ENCODE results near the gene DIS3L2.
"Not testable (repeated sequence)": the region's sequence is repeated elsewhere in the genome, so short reads cannot be mapped to it uniquely, and the experiment has no call there.

Gene DIS3L2

DNA sequence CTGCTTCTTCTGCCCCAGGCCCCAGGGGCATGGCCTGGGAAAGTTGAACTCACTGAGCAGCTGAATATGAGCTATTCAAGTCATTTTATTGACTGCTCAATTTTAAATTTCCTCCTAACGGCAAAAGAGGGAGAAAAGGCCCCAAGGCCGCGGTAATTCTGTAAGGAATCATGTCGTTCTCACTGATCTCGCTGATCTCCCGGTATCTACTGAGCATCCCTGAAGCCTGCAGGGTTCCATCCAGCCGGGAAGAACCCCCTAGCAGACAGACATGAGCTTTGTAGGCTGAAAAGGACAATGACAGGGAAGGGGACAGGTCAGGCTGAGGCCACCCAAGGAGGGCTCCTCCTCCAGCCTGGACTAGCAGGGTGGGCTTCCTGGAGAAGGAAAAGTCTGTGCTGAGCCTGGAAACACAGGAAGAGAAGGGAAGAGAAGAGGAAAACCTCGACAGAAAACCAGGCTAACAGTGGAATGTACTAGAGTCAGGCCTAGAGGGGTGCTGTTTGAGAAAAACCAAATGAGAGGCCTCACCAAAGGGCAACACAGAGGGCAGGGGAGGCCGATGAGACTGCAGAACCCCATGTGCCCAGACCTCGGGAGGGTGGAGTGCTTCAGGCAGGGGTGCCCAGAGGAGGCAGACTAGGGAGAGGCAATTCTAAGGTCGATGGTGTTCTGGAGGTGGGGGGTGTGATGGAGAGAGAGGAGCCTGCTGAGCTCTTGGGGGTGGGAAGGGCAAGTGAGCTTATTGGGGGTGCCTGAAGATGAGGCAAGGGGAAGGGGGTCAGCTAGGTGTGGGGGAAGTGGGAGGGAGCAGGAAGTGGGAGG is 32.4 kb upstream of the DIS3L2 start:
- no peak for DNase-seq (ENCODE audit: low spot score)

- no peak for DNase-seq (ENCODE audit: low spot score)
Measured at GRCh38 chr2:231929961-231930592, 31.4 kb upstream of the DIS3L2 start.

DNA sequence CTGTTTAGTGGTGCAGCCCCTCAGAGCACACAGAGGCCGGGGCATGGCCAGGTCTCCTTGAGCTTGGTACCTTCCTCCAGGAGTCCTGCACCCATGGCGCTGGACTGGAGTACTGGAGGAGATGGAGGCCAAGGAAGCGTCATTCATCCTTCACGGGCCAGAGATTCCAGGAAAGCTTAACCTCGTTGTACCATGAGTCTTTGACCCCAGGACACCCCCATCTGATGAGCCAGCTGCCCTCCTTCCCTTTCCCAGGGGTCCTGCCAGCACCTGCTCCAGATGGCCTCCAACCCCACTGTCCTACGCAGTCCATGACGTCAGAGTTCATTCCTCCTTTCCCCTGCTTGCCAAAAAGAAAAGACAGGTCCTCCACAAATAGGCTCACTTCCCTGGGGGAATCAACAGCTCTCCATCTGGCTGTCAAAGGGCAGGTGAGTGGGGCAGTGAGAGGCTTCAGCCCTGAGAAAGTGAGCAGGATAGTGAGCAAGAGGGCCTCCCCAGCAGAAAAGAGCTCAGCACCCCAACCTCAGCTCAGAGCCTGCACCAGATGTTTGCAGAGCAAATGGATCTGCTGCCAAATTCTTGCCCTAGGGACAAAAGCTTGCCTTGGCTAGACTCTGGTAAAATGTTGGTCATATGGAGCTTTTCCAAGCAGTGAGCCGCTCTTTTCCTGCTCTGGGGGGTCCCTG is 30.8 kb upstream of the DIS3L2 start:
- no peak for DNase-seq (ENCODE audit: low spot score)

DNA sequence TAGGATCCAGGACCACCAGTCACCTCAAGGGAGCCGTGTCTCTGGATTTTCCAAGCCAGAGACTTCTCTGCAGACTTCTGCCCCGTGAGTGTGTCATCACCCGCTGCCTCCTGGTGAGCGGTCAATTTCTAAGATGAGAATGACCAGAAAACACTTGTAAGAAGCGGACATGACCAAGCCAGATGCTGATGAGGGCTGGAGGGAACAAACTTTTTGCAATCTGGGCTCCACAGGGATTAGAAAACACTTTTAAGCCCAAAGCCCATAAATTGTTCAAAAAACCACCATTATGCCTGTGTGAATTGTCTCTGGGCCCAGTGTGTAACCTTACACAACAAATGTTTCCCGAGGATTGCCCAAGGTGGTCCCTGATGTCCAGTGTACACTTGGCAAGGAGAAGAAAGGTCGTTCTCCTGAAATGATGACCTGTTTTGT is 30.0 kb upstream of the DIS3L2 start:
- no peak for DNase-seq (ENCODE audit: low spot score)

DNA sequence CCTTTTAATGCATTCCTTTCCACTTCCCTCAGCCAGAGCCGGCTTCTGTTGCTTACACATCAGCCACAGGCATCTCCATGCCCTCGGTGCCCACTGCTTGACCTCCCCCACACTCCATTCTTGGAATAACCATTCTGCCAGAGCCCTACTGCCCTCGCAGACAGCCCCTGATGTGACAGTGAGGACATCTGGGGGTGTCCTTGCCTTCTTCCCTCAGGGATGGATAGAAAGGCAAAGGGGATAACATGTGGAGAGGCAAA is 28.9 kb upstream of the DIS3L2 start:
- no peak for DNase-seq (ENCODE audit: low spot score)

DNA sequence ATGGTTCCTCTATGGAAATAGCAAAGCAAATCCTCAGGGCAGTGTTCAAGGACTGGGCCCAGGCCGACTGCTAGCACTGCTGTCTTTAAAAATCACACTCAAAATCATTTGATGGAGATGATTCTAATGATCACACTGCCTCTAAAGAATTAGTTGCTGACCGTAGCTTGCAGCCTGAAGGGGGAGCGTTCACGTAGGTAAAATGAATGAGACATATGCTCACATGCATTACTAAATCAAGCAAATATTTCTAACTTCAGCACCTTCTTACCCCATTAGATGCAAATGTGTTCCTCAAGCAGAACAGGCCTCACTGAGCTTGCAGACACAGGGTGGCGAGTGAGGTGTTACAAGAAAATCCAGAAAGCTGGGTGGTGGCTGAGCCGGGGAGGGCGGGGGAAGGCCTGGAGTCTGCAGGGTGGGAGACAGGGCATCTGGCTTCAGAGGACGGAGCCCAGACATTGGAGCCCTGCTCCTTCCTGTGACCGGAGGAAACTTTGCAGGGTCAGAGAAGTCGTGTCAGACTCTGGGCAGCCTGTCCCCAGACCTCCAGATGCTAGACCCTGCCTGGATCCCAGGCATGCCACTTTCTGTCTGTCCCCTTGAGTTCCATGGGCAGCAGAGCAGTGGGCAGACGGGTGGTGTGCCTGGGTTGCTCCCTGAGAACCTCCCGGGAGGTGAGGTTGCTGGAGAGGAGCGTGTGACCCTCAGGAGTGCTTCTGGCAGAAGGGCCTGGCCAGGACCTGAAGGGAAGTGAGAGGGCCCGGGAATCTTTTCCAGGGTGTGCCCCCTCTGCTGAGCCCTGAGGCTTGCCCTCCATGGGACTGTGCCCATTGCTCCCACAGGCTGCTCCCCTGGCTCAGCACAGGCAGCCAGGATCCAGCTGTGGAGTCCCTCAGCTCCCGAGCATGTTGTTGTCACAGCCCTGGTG is 28.3 kb upstream of the DIS3L2 start:
- no peak for DNase-seq (ENCODE audit: low spot score)

DNA sequence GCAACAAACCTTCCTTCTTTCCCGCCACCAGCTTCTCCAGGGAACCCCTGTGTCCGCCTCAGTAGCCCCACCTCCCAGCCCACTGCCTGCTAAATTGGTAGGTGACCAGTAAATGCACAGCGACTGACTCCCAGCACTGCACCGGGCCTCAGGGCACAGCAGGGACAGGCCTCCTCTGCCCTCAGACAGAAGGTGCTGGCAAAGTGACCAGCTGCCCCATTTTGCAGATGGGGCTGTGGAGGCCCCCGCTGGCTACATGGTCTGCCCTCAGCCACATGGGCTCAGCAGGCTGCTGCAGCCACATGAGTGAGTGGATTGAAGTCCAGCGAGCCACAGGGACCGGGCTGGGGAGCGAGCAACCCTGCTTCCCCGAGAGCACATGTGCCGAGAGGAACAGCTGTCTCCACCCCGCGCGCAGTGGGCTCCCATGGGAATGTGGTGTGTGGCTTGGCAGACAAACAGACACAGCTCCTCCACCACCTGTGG is 27.6 kb upstream of the DIS3L2 start:
- DNase-seq (ENCODE audit: low spot score), result no peak

DNA sequence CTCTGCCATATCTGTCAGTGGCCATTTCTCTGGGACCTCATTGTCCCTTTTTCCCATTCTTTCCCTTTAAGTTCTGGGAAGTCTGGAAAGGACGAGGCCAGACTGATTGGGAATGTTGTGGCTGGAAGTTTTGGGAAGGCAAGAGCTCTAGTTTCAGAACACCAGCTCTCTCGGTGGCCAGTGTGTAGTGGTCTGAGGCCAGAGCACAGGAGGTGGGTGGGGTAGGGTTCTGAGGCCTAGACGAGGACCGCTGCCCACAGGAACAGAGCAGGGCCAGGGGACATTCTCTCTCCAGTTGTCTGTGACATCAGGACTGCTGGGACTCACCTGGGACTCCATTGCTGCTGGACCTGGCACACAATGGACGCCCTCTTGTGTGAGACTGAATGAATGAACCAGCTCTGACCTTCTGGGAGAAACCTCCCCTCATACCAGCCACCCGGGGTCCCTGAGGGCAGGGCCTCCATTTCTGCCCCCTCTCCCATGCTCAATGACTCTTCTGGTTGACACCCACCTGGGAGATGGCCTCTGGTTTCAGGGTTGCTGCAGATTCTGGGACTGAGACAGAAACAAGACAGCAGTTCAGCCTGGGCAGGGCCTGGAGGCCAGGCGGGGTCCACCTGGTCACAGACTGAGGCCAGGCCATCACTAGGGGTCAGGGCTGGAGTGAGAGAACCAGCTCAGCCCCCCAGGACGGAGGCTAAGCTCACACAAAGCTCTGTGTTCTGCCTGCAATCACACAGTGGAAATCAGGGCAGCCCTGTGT is 26.9 kb upstream of the DIS3L2 start:
- no peak for DNase-seq (ENCODE audit: low spot score)

- no peak for DNase-seq (ENCODE audit: low spot score)
Measured at GRCh38 chr2:231935207-231935524, 26.3 kb upstream of the DIS3L2 start.

GRCh38 chr2:231935815-231936214 is 25.7 kb upstream of the DIS3L2 start:
- no peak for DNase-seq (ENCODE audit: low spot score)

DNA sequence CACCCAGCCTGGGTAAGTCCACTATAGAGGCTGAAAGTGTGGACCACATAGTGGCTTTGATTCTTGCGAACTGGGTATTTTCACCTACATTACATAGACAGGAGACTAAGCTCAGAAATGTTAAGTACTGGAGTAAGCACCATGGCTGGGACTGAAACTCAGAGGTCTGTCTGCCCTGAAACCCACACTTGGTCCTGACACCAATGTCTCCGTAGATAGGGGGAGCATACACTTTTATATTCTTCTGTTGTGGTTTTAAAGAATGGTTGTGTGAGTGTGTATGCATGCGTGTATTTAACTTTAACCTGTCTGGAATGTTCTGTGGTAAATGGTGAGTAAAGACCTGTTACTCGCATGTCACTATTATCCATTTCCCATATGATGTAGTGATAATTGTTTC is 25.0 kb upstream of the DIS3L2 start:
- no peak for DNase-seq (ENCODE audit: low spot score)

- no peak for DNase-seq (ENCODE audit: low spot score)
Measured at GRCh38 chr2:231937057-231937456, 24.5 kb upstream of the DIS3L2 start.

GRCh38 chr2:231939022-231939421 is 22.5 kb upstream of the DIS3L2 start:
- DNase-seq (ENCODE audit: low spot score), result no peak

DNA sequence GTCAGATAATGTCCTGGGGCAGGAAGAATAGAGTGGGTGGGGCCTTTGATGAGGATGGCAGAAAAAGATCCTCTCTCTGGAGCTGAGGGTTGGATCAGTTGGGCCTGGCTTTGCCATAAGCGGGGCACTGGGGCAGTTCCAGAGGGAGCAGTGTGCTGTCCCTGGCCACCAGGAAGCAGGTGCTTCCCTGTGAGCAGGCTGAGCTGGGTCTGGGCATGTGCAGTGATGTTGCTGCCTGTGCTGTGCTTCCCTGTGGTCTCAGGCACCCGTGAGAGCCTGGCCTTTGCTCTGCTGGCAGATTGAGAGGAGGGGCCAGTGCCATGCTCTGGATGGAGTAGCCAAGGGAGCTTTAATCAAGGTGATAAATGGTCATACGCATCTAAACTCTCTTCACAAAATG is 20.7 kb upstream of the DIS3L2 start:
- no peak for DNase-seq (ENCODE audit: low spot score)

- DNase-seq (ENCODE audit: low spot score), result no peak
Measured at GRCh38 chr2:231941673-231942072, 19.8 kb upstream of the DIS3L2 start.

- DNase-seq (ENCODE audit: low spot score), result no peak
Measured at GRCh38 chr2:231942180-231942579, 19.3 kb upstream of the DIS3L2 start.

GRCh38 chr2:231946241-231946814 is 15.2 kb upstream of the DIS3L2 start:
- DNase-seq (ENCODE audit: low spot score), result no peak

DNA sequence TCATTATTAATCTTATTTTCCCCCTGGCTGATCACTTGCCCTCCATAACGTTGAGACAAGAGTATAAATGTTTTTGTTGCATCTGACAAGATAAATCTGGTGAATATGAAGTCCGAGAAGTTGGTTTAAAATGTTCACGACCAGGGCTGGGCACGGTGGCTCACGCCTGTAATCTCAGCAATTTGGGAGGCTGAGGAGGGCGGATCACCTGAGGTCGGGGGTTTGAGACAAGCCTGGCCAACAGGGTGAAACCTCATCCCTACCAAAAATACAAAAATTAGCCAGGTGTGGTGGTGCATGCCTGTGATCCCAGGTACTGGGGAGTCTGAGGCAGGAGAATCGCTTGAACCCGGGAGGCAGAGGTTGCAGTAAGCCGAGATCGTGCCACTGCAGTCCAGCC is 14.4 kb upstream of the DIS3L2 start:
- not testable (repeated sequence) for DNase-seq (ENCODE audit: low spot score)

DNA sequence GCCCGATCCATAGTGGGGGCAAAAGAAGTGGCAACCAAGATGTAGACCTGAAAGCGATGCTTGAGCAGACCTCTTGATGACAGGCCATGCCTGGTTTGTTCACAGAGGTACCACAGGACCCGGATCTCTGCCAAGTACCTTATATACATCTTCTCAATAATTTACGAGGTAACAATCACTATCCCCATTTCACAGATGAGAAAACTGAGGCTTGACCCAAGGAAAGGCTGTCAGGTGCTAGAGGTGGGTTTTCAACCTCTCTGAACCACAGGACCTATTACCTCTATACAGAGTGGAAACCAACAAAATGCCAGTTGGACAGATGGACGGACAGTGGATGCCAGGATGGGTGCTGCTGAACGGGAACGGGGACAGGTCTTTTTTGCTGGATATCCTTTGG is 13.8 kb upstream of the DIS3L2 start:
- DNase-seq (ENCODE audit: low spot score), result no peak

DNA sequence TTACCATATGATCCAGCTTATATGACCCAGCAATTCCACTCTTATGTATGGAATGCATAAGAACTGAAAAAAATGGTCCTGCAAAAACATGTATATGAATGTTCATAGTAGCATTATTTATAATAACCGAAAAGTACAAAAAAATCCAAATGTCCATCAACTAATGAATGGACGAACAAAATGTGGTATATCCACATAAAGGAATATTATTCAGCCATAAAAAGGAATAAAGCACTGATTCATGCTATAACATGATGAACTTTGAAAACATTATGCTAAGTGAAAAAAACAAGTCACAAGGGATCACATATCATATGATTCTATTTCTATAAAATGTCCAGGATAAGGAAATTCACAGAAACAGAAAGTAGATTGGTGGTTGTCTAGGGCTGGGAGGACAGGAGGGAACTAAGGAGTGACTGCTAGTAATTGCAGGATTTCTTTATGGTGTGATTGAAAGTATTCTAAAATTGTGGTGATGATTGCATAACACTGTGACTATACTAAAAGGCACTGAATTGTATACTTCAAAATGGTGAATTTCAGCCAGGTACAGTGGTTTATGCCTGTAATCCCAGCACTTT is 10.0 kb upstream of the DIS3L2 start:
- DNase-seq (ENCODE audit: low spot score), result no peak
